AG08395 (cell line): ENCODE results near the gene NKG7.

ENCODE experiments used
- DNase-seq: peaks from one replicate; pipeline ENCODE4 v3.0.0; 2012; ENCODE audit warnings: mixed read lengths, low spot score

The NKG7 gene

GRCh38 chr19:51361239-51361638 lies 11.2 kb downstream of the NKG7 start:
- no peak for DNase-seq

GRCh38 chr19:51359294-51359693 lies 13.2 kb downstream of the NKG7 start:
- DNase-seq: peak; percentile 90

- no peak for DNase-seq
These were observed 14.5 kb downstream of the NKG7 start for GRCh38 chr19:51357952-51358351.

- DNase-seq: no peak
These were observed 16.2 kb downstream of the NKG7 start for GRCh38 chr19:51356159-51356801.

GRCh38 chr19:51354742-51355148 lies 17.7 kb downstream of the NKG7 start:
- DNase-seq: no peak

- DNase-seq: no peak
These were observed 18.2 kb downstream of the NKG7 start for GRCh38 chr19:51354103-51354741.

- no peak for DNase-seq
These were observed 19.6 kb downstream of the NKG7 start for GRCh38 chr19:51352783-51353360.

GRCh38 chr19:51351266-51351990 lies 21.0 kb downstream of the NKG7 start:
- DNase-seq: no peak

- DNase-seq: no peak
These were observed 25.1 kb downstream of the NKG7 start for GRCh38 chr19:51347209-51347928.

GRCh38 chr19:51346742-51347141 lies 25.7 kb downstream of the NKG7 start:
- no peak for DNase-seq

GRCh38 chr19:51345076-51345620 lies 27.3 kb downstream of the NKG7 start:
- no peak for DNase-seq

GRCh38 chr19:51342631-51343569 lies 29.6 kb downstream of the NKG7 start:
- no peak for DNase-seq

- DNase-seq: no peak
These were observed 30.4 kb downstream of the NKG7 start, which contains the start of gene VSIG10L for GRCh38 chr19:51341976-51342580. VSIG10L (minus strand) TSS chr19:51342139; CDS start chr19:51342124, 15 bp downstream.

GRCh38 chr19:51341066-51341465 lies 31.4 kb downstream of the NKG7 start:
- no peak for DNase-seq

- peak; percentile 99 for DNase-seq
These were observed 32.5 kb downstream of the NKG7 start for GRCh38 chr19:51339687-51340656.

- no peak for DNase-seq
These were observed 33.2 kb downstream of the NKG7 start for GRCh38 chr19:51339313-51339686.

GRCh38 chr19:51338563-51339312 lies 33.7 kb downstream of the NKG7 start:
- DNase-seq: peak; percentile 88

- no peak for DNase-seq
These were observed 34.4 kb downstream of the NKG7 start for GRCh38 chr19:51337861-51338562.
